Prostate gland (tissue), 2 donors: ENCODE data around the gene SLIT3.

Source experiments
- CTCF ChIP-seq, 4 experiments: fragments of 200-600 bp in 2 of 4; fragments of 450-650 bp in 2 of 4; sonication (generic) in 2 of 4; IDR thresholded peaks; 1 replicate in 3 of 4; 2 replicates in 1 of 4; pipeline ENCODE4 v1.5.1; 2016 to 2019; ENCODE audit warnings: antibody characterized with exemption in 4 of 4, mild to moderate bottlenecking in 2 of 4, moderate library complexity in 2 of 4
- POLR2A ChIP-seq: fragments of 450-650 bp; IDR thresholded peaks from one replicate; pipeline ENCODE4 v1.6.1; 2016; ENCODE audit warnings: antibody characterized with exemption, mild to moderate bottlenecking
- POLR2AphosphoS5 ChIP-seq: sonication (generic); formaldehyde crosslinking; IDR thresholded peaks from one replicate; pipeline ENCODE4 v1.6.1; 2017; ENCODE audit warnings: antibody characterized with exemption

GRCh38 chr5:169018925-169019324 is 282.0 kb downstream of the SLIT3 start:
- no peak for TF ChIP-seq CTCF (IDR thresholded peaks at IDR 0.05)
- no peak for TF ChIP-seq POLR2A
- TF ChIP-seq POLR2AphosphoS5: no peak
